DMS 273 (cell line): Measurements from ENCODE around the gene C1QC.

ENCODE experiments used
- DNase-seq: peaks from one replicate; lab custom pipeline; 2025; ENCODE audit not compliant: unreplicated experiment; lab: John Stamatoyannopoulos, UW

Gene C1QC

GRCh38 chr1:22676916-22677583 lies 33.6 kb downstream of the C1QC start:
- DNase-seq: peak; percentile 51

GRCh38 chr1:22677931-22678896 lies 34.8 kb downstream of the C1QC start:
- DNase-seq: no peak

- no peak for DNase-seq
Measured at GRCh38 chr1:22680726-22681125, 37.3 kb downstream of the C1QC start.

- DNase-seq: no peak
Measured at GRCh38 chr1:22681556-22682276, 38.3 kb downstream of the C1QC start.

GRCh38 chr1:22683547-22683946 lies 40.1 kb downstream of the C1QC start:
- no peak for DNase-seq

- no peak for DNase-seq
Measured at GRCh38 chr1:22685591-22686059, 42.2 kb downstream of the C1QC start.

- DNase-seq: no peak
Measured at GRCh38 chr1:22687191-22687590, 43.8 kb downstream of the C1QC start.

- DNase-seq: no peak
Measured at GRCh38 chr1:22688466-22688865, 45.0 kb downstream of the C1QC start.

- no peak for DNase-seq
Measured at GRCh38 chr1:22689505-22689904, 46.1 kb downstream of the C1QC start.

GRCh38 chr1:22691031-22691753 lies 47.8 kb downstream of the C1QC start:
- DNase-seq: no peak

GRCh38 chr1:22694172-22694571 lies 50.7 kb downstream of the C1QC start:
- no peak for DNase-seq

- no peak for DNase-seq
Measured at GRCh38 chr1:22696610-22697009, 53.2 kb downstream of the C1QC start.
